MM.1S (cell line): Measurements from ENCODE around the gene GRIK1.

ENCODE experiments used
- EZH2 ChIP-seq: fragments of 300-600 bp; sonication (generic); optimal IDR thresholded peaks from 2 replicates; pipeline ENCODE3; 2017; ENCODE audit warnings: low read depth, mild to moderate bottlenecking, antibody characterized with exemption, low read length, mixed read lengths
- EZH2phosphoT487 ChIP-seq: fragments of 300-600 bp; sonication (generic); IDR thresholded peaks from 2 replicates; pipeline ENCODE4 v1.6.1; 2018; ENCODE audit warnings: antibody characterized with exemption, low read length
- TF ChIP-seq, protein P1 (sequence below): fragments of 300-600 bp; sonication (generic); IDR thresholded peaks from 2 replicates; pipeline ENCODE4 v1.5.1; 2016; ENCODE audit warnings: antibody characterized with exemption, low read length, mixed read lengths

DNA sequence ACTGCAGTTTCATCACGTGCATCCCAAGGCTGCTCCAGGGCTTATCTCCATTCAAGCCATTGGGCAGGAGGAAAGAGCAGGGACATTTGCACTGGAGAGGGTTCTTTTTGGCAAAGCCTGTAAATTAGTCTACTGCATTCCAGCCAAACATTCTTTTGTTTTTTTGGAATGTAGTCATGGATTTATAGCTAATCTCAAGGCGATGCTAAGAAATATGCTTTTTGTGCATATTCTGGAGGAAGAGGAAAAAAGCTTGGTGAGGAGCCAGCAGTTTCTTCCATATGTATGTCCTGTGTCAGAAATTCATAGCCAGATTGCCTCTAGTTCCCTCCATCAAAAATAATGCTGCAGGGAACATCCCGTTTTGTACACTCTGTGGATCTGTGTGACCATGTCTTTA is 419.6 kb downstream of the GRIK1 start:
- TF ChIP-seq, protein P1, sequence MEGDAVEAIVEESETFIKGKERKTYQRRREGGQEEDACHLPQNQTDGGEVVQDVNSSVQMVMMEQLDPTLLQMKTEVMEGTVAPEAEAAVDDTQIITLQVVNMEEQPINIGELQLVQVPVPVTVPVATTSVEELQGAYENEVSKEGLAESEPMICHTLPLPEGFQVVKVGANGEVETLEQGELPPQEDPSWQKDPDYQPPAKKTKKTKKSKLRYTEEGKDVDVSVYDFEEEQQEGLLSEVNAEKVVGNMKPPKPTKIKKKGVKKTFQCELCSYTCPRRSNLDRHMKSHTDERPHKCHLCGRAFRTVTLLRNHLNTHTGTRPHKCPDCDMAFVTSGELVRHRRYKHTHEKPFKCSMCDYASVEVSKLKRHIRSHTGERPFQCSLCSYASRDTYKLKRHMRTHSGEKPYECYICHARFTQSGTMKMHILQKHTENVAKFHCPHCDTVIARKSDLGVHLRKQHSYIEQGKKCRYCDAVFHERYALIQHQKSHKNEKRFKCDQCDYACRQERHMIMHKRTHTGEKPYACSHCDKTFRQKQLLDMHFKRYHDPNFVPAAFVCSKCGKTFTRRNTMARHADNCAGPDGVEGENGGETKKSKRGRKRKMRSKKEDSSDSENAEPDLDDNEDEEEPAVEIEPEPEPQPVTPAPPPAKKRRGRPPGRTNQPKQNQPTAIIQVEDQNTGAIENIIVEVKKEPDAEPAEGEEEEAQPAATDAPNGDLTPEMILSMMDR = no peak
- no peak for TF ChIP-seq EZH2
- no peak for TF ChIP-seq EZH2phosphoT487
